Parietal lobe (tissue), 2 donors: ENCODE results near the gene ABTB2. TPM values are rescaled to one million over a fixed set of nuclear protein-coding genes. Genes with fewer than 3 reads are reported as not detected.

Source experiments
- small RNA-seq: library from RNA; depleted of rRNA; stranded (forward); fragments of <200 nt; gene quantifications from one replicate; pipeline ENCODE3, GENCODE V24; 2014; ENCODE audit warnings: low replicate concordance
- total RNA-seq: library from RNA; depleted of rRNA; stranded (reverse); fragments of >200 nt; gene quantifications from one replicate; pipeline ENCODE4 v1.2.3, GENCODE V29; 2014

The ABTB2 gene
- 7.2 TPM for total RNA-seq

GRCh38 chr11:34357701-34358257 is at the start of gene ABTB2:
TSS of gene ABTB2 (minus strand) at chr11:34358010.

GRCh38 chr11:34105079-34105956 is 252.5 kb downstream of the ABTB2 start, which contains the start of gene NAT10:
TSS of gene NAT10 (plus strand) at chr11:34105629. CDS start at chr11:34108226, 2,597 bp downstream.

Small RNA genes lying within 50 kb of the gene (small RNA-seq; reads per million reads assigned to genes)
- not detected for gene AL035079.1
- not detected for gene RF00019

Other genes with a start within 250 kb of the ABTB2 start
- 72.0 TPM for gene CAT, start 80.9 kb upstream of the ABTB2 start, total RNA-seq
- not detected for gene ELF5, start 155.8 kb upstream of the ABTB2 start, total RNA-seq